NCI-H2196 treated with DMSO at 0.1 percent for 48 hours (cell line): ENCODE data around the gene TENM3.
A peak's percentile ranks its signal among the peaks of the same experiment; 100 is the strongest.

Experiments
- DNase-seq: peaks from one replicate; lab custom pipeline; 2025; ENCODE audit not compliant: unreplicated experiment; lab: John Stamatoyannopoulos, UW

TENM3 gene

DNA sequence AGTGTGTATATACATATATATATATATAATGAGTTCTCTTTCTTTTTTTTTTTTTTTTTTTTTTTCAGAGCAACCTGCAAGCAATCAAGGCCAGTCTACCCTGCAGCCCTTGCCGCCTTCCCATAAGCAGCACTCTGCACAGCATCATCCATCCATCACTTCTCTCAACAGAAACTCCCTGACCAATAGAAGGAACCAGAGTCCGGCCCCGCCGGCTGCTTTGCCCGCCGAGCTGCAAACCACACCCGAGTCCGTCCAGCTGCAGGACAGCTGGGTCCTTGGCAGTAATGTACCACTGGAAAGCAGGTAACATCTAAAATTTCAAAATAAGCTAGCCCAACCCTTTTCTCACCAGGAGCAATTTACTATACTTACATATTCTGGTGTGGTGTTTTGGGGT is 357.7 kb downstream of the TENM3 start:
- no peak for DNase-seq

DNA sequence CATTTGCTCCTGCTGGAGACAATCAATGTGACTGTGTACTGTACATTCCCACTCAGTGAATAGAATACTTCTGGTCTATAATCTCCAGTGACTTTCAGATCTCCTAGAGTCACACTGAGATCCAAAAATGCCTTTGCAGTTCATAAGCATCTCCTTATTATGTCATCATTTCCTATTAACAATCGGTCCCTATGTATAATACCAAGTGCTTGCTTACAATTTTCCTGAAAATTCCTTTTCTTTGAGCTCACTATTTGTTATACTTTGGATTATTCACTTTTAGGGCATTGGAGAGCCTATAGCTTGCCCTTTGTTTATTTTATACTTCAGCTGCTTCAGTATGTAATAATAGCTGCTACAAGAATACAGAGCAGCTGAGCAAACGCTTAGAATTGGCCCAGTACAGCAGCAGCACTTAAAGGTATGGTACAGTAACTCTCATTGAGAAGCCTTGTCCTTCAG is 361.0 kb downstream of the TENM3 start:
- DNase-seq: no peak

DNA sequence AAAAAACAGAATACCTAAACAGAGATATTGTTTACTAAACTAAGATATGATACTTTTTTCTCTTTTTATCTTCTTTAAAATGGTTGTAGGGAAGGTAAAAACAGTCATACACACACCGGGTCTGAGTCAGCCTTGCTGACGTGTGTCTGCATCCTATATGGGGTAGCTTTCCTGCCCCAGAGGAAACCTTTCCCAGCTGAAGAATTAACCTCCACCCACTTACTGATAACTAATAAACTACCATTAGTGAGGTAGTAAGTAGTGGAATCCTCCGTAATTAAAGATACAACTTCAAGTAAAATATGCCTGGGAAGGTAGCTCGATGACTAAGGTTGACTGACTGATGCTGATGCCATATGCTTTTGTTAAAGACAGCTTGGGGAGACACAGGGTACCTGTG is 361.8 kb downstream of the TENM3 start:
- DNase-seq: no peak

DNA sequence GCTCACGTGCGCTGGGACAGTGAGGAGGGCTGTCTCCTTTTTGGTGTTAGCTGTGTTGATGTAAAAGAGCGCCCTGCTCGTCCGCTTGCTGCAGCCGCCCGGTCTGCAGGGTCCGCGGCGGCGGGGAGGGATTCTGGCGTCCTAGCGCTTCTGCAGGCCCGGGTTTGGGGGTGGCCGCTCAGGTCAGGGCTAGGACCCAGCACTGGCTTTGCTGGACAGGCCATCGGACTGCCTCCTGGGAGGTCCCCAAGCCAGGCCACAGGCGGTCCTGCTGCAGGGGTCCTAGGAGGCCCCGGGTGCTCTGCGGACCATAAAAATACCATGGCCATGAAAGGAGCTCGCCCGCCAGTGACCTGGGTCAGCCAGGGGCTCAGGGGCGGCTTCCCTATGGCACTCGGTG is 365.3 kb downstream of the TENM3 start:
- DNase-seq: no peak

DNA sequence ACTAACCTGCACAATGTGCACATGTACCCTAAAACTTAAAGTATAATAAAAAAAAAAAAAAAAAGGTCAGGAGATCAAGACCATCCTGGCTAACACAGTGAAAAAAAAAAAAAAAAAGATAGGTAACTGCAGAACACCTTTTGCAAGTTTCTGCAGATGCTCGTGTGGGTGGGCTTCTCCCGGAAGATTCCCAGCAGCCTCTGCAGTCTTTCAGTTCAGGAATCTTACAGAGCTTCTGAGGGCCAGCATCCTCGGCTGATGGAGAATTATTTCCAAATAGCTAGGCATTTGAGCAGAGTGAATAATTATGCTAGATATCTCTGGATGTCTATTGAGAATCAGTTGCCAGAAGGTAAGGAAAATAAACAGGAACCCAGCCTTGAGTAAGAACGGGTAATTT is 373.3 kb downstream of the TENM3 start:
- DNase-seq: no peak

DNA sequence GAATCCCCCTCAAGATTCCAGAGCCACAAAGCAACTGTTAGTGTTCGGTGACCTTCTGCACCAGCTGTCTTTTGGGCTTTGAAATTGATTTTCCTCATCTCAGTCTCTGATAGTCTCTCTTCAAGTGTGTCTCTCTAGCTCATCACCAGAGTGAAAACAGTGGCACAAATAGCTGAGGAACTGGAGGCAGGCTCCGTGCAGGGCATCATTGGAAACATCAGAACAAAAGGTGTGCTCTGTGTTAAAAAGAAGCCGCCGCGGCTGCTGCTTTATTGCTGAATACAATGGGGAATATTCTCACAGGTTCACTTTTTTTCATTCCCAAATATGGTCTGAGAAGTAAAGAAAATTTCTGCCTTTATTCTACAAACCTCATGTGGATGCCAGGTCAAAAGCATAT is 376.5 kb downstream of the TENM3 start:
- no peak for DNase-seq

DNA sequence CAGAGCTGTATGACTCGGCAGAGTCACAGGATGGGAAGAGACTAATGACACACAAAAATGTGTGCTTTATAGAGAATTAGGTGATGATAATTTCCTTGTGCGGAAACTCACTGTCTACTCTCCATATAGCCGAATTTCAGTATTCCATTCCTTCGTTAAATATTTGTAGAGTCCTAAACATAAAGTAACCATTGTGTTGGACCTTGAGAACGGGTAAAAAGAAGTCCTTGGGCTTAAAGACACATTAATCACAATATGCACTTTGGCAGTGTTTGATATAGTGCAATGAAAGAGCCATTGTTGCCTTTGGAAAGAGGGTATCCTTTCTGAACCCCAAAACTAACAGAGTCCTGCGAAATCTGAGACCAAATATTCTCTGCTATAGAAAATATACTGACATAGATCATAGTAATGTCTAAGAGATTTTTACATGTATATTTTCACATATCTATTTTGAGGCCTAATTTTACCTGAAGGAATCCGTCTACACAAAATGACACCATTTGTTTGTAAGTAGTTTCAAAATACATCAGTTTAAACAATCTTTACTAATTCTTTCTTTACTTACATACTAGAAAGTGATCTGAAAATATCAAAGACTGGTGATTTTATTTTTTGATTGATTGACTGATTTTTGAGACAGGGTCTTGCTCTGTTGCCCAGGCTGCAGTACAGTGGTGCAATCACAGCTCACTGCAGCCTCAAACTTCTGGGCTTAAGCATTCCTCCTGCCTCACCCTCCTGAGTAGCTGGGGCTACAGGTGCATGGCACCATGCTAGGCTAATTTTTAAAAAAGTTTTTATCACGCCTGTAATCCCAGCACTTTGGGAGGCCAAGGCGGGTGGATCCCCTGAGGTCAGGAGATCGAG is 377.1 kb downstream of the TENM3 start:
- no peak for DNase-seq

DNA sequence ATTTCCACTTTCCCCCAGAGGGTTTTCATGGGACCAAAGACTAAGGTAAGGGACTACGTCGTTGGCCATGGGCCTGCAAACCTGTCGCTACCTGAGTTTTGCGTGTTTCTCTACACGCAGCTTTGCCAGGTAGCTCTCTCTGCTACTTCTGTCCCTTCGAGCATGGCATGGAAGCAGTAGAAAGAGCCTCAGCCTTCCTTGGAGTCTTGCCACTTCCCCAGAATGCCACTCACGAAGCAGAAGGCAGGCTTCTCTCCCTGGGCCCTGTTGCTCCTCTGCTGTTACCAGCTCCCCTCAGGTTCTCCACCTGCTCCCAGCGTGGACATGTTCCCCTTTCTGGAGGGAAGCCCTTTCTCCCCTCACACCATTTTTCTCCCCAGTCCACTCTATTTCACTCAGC is 381.1 kb downstream of the TENM3 start:
- no peak for DNase-seq

DNA sequence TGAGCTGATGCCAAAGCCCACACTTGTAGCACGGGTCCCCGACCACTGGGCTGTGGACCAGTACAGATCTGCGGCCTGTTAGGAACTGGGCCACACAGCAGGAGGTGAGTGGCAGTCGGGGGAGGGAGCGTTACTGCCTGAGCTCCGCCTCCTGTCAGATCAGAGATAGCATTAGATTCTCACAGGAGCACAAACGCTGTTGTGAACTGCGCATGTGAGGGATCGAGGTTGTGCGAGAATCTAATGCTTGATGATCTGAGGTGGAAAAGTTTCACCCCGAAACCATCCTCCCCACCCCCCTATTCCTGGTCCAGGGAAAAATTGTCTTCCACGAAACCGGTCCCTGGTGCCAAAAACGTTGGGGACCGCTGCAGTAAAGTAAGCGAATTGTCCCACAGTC is 382.0 kb downstream of the TENM3 start:
- DNase-seq: no peak

DNA sequence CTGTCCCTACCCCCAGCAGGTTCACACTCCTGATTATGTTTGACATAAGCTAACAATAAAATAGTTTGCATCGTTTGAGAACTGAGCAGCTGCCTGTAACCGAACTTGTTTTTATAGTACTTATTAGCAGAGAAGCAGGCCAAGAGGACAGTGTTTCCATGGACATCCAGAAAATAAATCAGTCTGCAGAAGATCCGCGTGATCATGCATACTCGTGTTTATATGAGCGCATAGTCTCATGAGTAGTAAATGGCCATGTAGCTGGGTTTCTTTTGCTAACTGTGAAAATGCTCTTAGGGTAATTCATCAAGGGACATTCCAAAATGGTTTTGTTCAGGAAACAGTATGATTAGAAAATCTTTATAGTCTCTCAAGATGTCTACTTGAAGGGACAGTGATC is 384.8 kb downstream of the TENM3 start:
- DNase-seq: no peak

DNA sequence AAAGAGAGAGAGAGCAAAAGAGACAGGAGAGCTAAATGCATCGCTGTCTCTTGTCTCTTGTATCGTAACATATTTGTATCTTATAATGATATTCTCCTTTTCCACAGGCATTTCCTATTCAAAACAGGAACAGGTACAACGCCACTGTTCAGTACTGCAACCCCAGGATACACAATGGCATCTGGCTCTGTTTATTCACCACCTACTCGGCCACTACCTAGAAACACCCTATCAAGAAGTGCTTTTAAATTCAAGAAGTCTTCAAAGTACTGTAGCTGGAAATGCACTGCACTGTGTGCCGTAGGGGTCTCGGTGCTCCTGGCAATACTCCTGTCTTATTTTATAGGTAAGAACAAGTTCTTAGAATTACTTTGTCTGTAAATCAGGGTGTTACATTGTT is 385.3 kb downstream of the TENM3 start:
- no peak for DNase-seq

DNA sequence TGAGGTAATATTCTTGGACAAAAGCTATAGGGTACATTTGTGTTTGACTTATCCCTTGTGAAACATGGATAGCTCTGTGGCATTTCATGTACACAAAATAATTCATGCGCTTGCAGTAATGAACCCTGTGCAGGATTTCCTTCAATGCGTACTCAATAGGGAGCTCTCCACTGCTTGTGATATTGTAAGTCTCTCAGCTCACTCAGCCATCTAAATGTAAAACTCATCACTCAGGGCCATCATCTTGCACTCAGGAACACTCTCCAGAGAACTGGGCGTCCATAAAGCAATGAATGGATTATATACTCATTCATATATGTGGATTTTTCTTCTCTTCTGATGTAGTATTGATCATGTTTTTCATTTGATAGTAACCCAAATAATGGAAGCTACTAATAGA is 385.9 kb downstream of the TENM3 start:
- DNase-seq: no peak

DNA sequence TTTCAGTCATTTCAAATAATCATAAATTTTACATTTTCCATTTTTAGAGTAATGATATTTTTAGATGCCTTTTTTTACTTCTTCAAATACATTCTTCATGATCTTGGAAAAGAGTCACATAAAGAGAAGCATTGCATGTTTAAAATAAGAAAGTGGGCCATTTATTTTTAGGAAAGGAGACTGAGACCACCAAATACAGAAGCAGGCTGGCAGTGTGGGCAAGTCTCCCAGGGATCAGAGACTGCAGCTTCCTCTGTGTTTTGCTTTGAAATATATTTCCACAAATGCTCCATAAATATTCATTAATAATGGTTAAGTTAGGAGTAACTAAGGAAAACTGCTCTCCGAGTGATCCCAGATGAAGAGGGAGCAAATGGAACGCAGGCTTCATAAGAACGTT is 397.3 kb downstream of the TENM3 start:
- no peak for DNase-seq

DNA sequence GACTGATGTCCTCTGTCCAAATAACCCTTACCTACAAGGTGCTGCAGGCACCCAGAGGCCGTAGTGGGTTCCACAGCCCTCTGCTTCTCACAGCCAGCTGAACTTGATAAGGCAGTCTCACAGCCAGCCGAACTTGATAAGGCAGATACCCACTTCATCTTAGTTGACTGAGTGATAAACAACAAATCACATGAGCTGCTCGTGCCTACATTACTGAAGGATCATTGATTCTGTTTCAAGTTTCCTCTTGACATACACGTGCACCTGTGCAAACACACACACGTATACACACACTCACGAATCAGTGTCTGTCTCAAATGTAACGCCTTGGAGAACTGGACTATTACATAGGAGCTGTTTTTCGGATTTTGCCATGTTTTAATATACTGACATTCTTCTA is 397.7 kb downstream of the TENM3 start:
- DNase-seq: peak; percentile 17

DNA sequence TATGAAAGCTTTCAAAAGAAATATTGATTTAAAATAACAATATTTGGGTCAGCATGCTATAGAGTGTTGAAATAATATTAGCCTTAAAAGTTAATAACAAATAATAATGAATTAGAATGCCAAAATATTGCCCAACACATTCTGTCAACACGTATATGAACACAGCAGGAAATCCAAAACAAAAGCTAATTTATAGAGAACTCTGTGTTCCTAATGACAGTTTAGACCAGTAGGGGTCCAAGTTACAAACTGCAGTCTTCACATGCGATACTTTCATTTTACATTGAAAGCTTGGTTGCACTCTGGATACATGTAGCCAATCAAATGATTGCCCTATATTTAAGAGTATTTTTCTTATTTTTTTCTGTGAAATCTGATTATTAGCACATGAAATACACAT is 399.6 kb downstream of the TENM3 start:
- DNase-seq: no peak

DNA sequence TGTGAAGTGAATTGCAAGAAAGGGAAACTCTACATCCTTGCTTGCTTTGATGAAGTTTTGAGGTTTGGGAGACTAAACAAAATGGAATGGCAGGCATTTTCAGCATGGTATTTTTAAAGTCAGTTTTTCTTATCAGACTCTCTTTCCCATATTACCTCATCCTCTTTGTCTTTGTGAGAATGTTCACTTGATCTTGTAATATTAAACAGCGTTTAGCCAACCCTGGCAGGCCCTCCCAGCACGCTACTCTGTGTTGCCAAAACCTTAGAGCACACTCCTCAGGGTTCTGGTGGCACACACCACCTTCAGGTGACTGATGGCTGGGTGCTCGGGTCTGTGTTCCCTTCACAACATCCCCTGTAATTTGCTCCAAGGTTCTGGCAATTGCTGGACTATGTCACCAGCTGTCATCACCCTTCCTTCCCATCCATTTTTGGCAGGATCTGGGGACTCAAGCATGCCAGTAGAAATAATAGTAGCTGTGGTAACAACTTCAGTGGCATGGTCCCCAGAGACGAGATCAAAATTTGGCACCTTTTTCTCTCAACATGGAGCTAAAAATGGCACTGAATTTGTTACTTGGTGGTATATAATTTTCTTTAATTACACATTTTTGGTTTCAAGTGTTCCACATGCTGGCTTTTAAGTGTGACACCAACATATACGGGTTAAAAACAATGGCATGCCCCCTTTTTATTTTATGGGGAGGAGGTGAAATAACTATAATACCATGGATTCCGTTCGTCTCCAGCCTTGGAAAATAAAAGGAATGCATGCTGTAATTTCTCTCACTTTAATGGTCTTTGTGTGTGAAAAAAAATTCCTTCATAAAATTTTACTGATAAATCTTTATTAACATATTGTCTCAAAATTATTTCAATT is 400.8 kb downstream of the TENM3 start:
- DNase-seq: no peak

DNA sequence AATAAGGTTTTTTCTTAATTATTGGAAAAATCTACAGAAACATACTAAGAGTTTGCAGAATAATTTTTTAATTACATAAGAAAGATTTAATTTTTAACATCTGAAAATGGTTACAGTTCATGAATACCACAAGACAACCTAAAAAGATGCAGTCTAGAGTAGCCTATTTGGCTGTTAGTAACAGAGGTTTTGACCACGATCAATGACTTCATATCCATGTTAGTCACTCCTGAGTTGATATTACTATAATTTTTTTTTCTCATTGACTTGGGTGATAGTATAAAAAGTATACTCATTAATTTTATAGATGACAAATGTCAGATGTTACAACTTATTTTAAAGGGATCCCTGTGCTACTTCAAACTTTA is 401.5 kb downstream of the TENM3 start:
- DNase-seq: no peak

DNA sequence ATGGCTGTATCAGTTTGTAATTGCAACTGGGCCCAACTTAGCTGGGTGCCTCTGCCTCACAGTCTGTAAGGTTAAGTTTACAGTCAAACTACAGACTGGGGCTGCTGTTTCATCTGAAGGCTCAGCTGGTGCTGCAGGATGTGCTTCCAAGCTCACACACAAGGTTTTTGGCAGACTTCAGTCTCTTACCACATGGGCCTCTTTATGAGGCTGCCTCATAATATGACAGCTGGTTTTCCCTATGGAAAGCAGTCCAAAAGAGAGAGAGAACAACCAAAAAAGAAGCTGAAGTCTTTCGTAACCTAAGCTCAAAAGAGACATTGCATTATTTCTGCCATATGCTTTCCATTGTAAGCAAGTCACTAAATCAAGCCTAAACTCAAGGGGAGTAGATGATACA is 402.3 kb downstream of the TENM3 start:
- DNase-seq: no peak

DNA sequence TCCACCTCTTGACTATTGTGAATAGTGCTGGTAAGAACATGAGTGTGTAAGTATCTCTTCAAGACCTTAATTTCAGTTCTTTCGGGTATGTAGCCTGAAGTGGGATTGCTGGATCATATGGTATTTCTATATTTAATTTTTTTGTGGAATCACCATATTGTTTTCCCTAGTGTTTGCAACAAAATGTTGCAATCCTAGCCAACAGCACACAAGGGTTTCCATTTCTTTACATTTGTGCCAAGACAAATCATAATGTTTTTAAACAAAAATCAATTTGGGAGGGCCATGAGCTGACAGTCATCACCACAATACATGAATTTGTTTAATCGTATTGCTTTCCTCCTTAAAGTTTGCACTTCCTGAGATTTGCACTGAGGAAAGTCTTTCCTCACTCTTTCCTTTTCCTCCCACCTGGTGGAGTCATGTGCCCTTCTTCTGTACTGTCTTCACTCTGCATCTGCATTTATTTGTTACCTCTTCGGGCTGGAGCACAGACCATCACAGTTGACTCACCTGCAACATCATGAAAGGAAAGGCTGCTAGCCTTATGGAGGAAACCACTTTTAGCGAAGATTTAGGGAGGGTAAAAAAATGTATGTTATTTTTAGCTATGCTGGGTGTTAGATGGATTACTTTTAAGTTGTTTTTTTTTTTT is 404.6 kb downstream of the TENM3 start:
- no peak for DNase-seq

DNA sequence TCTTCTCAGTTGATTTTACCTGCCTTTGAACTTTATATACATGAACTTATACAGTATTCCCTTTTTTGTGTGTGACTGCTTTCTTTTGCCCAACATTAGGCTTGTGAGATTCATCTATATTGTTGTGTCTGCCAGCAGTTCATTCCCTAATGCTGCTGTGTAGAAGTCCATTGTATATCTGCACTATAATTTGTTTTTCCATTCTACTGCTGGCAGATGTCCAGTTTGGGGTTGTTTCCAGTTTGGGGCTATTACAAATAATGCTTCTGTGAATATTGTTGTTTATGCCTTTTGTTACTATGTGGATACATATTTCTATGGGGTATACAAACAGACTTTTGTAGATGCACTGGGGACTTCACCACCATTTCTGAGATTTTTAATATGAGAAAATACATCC is 405.6 kb downstream of the TENM3 start:
- DNase-seq: no peak

DNA sequence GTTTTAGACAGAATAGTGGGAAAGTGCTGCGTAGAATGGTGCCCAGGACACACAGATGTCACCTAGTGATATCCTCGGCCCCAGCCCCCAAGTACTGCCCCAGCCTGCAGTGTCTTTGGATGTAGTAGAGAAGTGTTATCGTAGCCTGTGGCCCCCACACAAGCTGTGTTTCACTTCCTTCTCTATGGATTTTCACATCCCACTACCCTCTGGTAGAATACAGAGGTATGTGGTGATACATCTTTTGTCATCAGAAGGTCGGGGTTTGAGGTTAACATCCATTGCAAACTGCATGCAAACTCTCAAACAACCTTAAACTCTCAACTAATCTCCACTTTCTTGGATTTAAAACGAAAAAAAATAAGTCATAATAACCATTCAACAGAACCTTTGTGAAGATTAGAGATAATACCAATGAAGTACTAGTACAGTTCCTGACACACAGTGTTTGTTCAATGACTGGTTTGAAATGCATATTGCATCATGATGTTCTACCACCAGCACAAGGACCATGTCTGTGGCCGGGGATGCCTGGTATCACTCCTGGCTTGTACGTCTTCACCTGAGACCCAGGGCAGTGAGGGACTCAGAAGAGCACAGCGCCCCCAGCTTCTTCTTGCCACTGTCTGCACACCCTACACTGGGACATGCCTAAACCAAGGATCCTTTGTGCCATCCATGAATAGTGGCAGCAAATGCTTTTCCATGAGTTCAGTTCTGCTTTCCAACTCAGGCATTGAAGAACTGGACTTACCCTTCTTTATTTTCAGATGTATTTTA is 406.7 kb downstream of the TENM3 start:
- no peak for DNase-seq
